Muscle of leg (tissue), 11 donors: Measurements from ENCODE around the gene ITGAD. TPM values are rescaled to one million over a fixed set of nuclear protein-coding genes. Genes with fewer than 3 reads are reported as not detected.

Source experiments
- DNase-seq: peaks from one replicate; pipeline ENCODE4 v3.0.0; 2013
- H3K27ac ChIP-seq: one replicate; pipeline ENCODE4 v1.5.1; 2013; ENCODE audit warnings: mild to moderate bottlenecking, low read length, control low read depth
- H3K27me3 ChIP-seq: one replicate; pipeline ENCODE4 v1.6.1; 2013; ENCODE audit warnings: low read length; ENCODE audit not compliant: control insufficient read depth, insufficient read depth
- H3K36me3 ChIP-seq: one replicate; pipeline ENCODE4 v1.6.1; 2013; ENCODE audit warnings: low read length; ENCODE audit not compliant: control insufficient read depth, insufficient read depth
- H3K4me1 ChIP-seq: one replicate; pipeline ENCODE4 v1.6.1; 2013; ENCODE audit warnings: low read length; ENCODE audit not compliant: control insufficient read depth, insufficient read depth
- H3K4me3 ChIP-seq: one replicate; pipeline ENCODE4 v1.5.1; 2013; ENCODE audit warnings: low read length, control low read depth
- H3K9me3 ChIP-seq: replicated peaks from 2 replicates; pipeline ENCODE4 v1.6.1; 2013; ENCODE audit warnings: low read depth, low read length; ENCODE audit not compliant: control insufficient read depth
- WGBS: methylation state at CpG from one replicate; pipeline ENCODE4 v1.1.5; 2013; ENCODE audit warnings: missing lambda C conversion rate; ENCODE audit not compliant: insufficient coverage; 5-methylcytosine and 5-hydroxymethylcytosine counted together
- polyA plus RNA-seq, 8 donors: library from polyadenylated mRNA; unstranded; fragments of 120-200 nt; gene quantifications; one replicate each; pipeline versions ENCODE4 v1.2.1 to v1.2.3, GENCODE V29; 2013; ENCODE audit warnings: inconsistent platforms in 1 of 8, low replicate concordance in 1 of 8; ENCODE audit not compliant: insufficient read length in 8 of 8, insufficient read depth in 1 of 8
- total RNA-seq: library from RNA; stranded (reverse); fragments of 120-200 nt; gene quantifications from one replicate; pipeline ENCODE4 v1.2.4, GENCODE V29; 2013

ITGAD gene
- total and polyA plus RNA-seq, 9 donors: 0.04 to 1.1 (median 0.45) TPM

DNA sequence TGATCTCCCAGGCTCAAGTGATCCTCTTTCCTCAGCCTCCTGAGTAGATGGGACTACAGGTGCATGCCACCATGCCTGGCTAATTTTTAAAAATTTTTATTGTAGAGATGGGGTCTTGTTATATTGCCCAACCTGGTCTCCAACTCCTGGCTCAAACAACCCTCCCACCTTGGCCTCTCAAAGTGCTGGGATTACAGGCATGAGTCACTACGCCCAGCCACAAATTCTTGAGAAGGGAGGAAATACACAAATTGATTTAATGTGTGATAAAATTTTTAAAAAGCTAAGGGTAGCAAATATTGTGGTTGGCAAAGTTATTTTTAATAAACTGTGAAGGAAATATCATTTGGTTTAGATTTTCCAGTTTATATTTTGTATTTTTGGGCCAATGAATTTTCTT lies 9.6 kb downstream of the ITGAD start:
- DNase-seq: no peak
- H3K4me1 ChIP-seq: no peaks in the 10 kb centered on the region
- no peaks in the 10 kb centered on the region for H3K36me3 ChIP-seq
- H3K27ac ChIP-seq: no peak overlapping the region
- no peaks in the 10 kb centered on the region for H3K27me3 ChIP-seq
- H3K9me3 ChIP-seq: peaks cover 6% of the 10 kb centered on the region
- WGBS: 80% methylated on average over 1 of the region's 1 CpG
- no peak overlapping the region for H3K4me3 ChIP-seq

DNA sequence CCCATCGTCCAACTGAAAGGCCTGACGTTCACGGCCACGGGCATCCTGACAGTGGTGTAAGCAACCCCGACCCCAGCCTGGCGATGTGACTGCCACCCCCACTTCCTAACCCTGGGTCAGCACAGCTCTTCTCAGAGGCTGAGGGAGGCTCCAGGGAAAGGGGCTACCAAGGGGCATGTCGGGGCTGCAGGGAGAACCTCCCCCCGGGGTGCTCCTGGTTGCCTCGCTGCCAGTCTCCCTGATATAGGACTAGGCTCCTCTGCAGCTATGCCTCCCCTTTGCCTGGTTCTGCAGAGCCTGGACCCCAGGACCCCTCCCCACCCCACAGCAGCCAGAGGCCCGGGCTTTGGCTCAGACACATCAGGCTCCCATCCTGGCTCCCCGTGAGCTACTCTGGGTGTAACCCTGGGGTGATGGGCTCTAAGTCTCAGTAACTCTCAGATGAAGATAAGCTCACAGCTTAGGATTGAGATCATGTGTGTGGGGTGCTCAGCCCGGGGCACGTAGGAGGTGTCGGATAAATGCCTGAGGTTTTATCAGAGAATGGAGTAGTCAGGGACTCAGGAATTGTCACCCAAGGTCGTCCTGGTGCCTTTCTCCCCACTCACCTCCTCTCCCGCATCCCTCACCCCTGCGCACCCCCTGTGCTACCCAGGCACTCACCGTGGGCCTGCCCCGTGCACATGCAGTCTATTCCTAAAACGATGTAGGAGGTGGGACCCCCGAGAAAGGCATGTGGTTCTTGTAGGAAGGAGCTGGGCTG lies 10.6 kb downstream of the ITGAD start:
- WGBS: 88% methylated on average over 3 of the region's 21 CpGs
- no peak overlapping the region for H3K27ac ChIP-seq

DNA sequence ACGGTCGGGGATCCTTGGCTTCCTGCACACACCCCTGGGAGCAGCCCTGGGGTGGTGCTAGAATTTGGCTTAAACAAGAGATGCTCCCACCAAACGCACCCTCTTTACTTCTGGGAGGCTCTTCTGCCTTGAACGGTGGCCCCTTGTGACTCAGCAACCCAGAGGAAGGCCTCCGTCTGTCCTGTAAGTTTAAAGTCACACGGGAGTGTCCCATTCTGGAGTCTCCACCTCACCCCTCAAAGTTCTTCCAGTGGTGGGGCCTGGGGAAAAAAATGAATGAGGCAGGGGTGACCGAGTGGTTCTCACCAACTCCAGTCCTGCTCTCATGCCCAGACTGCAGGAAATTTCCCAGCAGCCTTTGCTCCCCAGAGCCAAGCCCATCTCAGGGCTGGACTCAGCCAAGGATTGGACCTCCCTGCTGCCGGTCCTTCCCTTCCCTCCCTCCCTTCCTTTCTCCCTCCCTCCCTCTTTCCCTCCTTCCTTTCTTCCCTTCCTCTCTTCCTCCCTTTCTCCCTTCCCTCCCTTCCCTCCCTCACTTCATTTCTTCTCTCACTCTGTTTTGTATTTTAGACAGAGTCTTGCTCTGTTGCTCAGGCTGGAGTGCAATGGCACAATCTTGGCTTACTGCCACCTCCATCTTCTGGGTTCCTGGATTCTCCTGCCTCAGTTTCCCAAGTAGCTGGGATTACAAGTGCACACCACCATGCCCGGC lies 11.4 kb downstream of the ITGAD start:
- H3K27ac ChIP-seq: no peak overlapping the region

More for the DNA sequence above, 10.6 kb downstream of the ITGAD start:
- H3K9me3 ChIP-seq: peaks cover 6% of the 10 kb centered on the region
- H3K27me3 ChIP-seq: peaks cover 3% of the 10 kb centered on the region
- H3K4me1 ChIP-seq: no peaks in the 10 kb centered on the region
- DNase-seq: no peak
- H3K4me3 ChIP-seq: no peak overlapping the region
- H3K36me3 ChIP-seq: no peaks in the 10 kb centered on the region

DNA sequence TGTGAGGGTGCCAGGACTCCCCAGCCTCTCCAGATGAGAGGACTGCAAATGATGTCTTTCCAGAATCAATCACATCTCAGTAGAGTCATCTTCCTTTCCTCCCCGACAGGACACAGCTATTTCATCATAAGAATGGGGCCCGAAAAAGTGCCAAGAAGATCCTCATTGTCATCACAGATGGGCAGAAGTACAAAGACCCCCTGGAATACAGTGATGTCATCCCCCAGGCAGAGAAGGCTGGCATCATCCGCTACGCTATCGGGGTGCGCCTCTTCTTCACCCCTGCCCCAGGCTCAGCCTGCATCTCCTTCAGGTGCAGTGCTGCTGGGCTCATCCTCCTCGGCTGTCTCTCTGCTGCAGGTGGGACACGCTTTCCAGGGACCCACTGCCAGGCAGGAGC lies 14.3 kb downstream of the ITGAD start:
- Histone ChIP-seq H3K4me3 (no peak overlapping the region), H3K27me3 (peaks cover 3% of the 10 kb centered on the region), H3K36me3 (no peaks in the 10 kb centered on the region), H3K4me1 (no peaks in the 10 kb centered on the region), H3K9me3 (no peaks in the 10 kb centered on the region), H3K27ac (no peak overlapping the region)
- 82% methylated on average over 8 of the region's 8 CpGs for WGBS
- no peak for DNase-seq

More for the DNA sequence above, 11.4 kb downstream of the ITGAD start:
- peak; percentile 15 for DNase-seq
- H3K4me3 ChIP-seq: no peak overlapping the region
- peaks cover 3% of the 10 kb centered on the region for H3K27me3 ChIP-seq
- WGBS: 47% methylated on average over 3 of the region's 9 CpGs
- no peaks in the 10 kb centered on the region for H3K36me3 ChIP-seq
- peaks cover 4% of the 10 kb centered on the region for H3K9me3 ChIP-seq
- no peaks in the 10 kb centered on the region for H3K4me1 ChIP-seq

DNA sequence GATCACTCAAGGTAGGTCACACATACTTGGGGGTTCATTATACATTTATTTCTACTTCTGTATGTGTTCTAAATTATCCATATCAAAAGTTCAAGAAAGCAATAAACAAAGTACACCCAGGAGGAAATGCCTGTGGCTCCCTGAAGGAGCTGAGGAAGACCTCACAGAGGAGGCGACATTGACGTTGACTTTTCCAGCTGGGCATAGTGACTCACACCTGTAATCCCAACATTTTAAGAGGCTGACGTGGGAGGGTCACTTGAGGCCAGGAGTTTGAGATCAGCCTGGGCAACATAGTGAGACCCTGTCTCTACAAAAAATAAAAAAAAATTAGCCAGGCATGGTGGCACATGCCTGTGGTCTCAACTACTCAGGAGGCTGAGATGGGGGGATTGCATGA lies 16.3 kb downstream of the ITGAD start:
- Histone ChIP-seq H3K27me3 (peaks cover 6% of the 10 kb centered on the region), H3K4me3 (no peak overlapping the region), H3K4me1 (no peaks in the 10 kb centered on the region), H3K27ac (no peak overlapping the region), H3K9me3 (no peaks in the 10 kb centered on the region), H3K36me3 (no peaks in the 10 kb centered on the region)
- DNase-seq: no peak
- WGBS: no CpG with 5 or more reads among the region's 3 CpGs

DNA sequence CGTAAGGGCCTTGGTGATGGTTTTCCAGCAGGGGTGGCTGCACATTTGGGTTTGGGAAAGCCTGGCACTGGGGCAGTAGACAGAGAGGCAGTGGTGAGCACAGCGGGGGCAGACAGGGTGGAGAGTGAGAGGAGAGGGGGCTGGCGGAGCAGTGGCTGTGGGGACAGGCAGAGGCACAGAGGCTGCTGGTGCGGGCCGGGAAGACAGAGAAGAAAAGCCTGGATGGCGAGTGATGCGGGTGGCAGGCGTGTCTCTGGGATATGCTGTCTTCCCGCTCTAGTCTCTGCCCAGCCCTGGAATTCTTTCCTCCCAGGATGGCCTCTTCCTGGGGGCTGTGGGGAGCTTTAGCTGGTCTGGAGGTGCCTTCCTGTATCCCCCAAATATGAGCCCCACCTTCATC lies 16.9 kb downstream of the ITGAD start:
- Histone ChIP-seq H3K9me3 (no peaks in the 10 kb centered on the region), H3K27ac (no peak overlapping the region), H3K4me3 (no peak overlapping the region), H3K4me1 (no peaks in the 10 kb centered on the region), H3K36me3 (no peaks in the 10 kb centered on the region), H3K27me3 (peaks cover 8% of the 10 kb centered on the region)
- WGBS: 80% methylated on average over 8 of the region's 9 CpGs
- DNase-seq: no peak

DNA sequence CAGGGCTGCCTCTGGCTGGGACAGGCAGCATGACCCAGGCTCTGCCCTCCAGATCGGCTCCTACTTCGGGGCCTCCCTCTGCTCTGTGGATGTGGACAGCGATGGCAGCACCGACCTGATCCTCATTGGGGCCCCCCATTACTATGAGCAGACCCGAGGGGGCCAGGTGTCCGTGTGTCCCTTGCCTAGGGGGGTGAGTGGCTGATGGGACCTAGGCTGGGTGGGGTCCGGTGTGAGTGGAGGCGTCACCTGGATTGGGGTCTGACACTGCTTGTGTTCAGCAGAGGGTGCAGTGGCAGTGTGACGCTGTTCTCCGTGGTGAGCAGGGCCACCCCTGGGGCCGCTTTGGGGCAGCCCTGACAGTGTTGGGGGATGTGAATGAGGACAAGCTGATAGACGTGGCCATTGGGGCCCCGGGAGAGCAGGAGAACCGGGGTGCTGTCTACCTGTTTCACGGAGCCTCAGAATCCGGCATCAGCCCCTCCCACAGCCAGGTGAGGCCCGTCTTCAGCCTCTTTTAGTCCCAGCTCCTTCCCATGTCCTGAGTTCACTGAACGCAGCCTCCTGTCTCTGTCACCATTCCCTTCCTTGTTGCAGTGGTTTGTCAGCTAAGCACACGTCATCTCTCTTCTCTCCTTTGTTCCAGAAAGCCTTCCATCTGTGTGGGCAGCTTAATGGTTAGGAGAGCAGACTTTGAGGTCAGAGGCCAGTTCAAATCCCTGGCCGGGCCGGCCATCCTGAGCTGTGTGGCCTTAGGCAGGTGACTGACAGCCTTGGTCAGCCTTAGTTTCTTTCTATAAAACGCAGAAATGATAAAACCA lies 18.1 kb downstream of the ITGAD start:
- no peak for DNase-seq
- Histone ChIP-seq H3K4me3 (no peak overlapping the region), H3K27ac (no peak overlapping the region), H3K4me1 (no peaks in the 10 kb centered on the region), H3K27me3 (peaks cover 8% of the 10 kb centered on the region), H3K9me3 (no peaks in the 10 kb centered on the region), H3K36me3 (no peaks in the 10 kb centered on the region)
- WGBS: 69% methylated on average over 13 of the region's 22 CpGs

DNA sequence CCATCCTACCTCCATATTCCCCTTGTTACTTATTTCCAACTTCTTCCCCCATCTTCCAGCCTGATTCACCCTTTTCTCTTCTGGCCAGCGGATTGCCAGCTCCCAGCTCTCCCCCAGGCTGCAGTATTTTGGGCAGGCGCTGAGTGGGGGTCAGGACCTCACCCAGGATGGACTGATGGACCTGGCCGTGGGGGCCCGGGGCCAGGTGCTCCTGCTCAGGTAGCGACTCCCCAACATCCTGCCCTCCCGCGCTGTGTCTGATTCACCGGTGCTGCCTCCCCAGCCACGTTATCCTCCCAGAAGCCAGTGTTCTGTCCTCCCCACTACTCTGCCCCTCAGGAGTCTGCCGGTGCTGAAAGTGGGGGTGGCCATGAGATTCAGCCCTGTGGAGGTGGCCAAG lies 19.6 kb downstream of the ITGAD start:
- no peaks in the 10 kb centered on the region for H3K9me3 ChIP-seq
- DNase-seq: no peak

DNA sequence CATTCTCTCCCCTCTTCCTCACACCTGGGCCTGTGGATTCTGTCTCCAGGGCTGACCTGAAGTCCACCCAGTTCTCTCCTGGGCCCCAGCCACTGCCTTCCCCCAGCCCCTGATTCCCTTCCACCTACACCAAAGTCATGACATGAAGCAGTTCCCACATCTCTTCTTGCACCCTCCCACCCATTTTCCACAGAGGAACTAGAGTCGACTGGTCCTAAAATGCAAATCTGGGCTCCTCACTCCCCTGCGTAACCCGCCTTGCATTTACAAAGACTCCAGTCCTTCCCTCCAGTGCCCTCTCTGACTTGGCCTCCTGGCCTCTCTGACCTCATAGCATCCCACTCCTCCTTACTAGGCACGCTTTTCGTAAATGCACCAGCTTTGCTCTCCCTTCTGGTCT lies 20.2 kb downstream of the ITGAD start:
- peaks cover 10% of the 10 kb centered on the region for H3K27me3 ChIP-seq
- no peaks in the 10 kb centered on the region for H3K36me3 ChIP-seq
- WGBS: 81% methylated on average over 5 of the region's 5 CpGs
- no peak overlapping the region for H3K27ac ChIP-seq
- H3K4me3 ChIP-seq: no peak overlapping the region
- no peak for DNase-seq
- H3K4me1 ChIP-seq: no peaks in the 10 kb centered on the region
- no peaks in the 10 kb centered on the region for H3K9me3 ChIP-seq

More for the DNA sequence above, 19.6 kb downstream of the ITGAD start:
- no peaks in the 10 kb centered on the region for H3K36me3 ChIP-seq
- H3K4me1 ChIP-seq: no peaks in the 10 kb centered on the region
- no peak overlapping the region for H3K27ac ChIP-seq
- peaks cover 10% of the 10 kb centered on the region for H3K27me3 ChIP-seq
- no peak overlapping the region for H3K4me3 ChIP-seq
- 87% methylated on average over 3 of the region's 10 CpGs for WGBS

DNA sequence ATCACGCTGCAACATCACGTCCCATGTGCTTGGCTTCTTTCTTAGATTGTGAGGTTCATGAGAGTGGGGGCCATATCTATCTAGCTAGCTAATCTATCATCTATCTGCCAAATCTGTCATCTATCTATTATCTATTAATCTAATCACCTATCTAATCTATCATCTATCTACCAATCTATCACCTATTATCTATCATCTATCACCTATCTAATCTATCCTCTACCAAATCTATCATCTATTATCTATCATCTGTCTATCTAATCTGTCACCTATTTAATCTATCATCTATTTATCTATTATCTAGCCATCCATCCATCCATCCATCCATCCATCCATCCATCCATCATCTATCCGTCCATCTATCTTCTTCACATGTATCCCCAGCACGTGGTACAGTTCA lies 20.8 kb downstream of the ITGAD start:
- peaks cover 7% of the 10 kb centered on the region for H3K27me3 ChIP-seq
- no peaks in the 10 kb centered on the region for H3K4me1 ChIP-seq
- H3K27ac ChIP-seq: no peak overlapping the region
- no peak overlapping the region for H3K4me3 ChIP-seq
- no peaks in the 10 kb centered on the region for H3K9me3 ChIP-seq
- no peaks in the 10 kb centered on the region for H3K36me3 ChIP-seq
- no CpG with 5 or more reads among the region's 4 CpGs for WGBS
- no peak for DNase-seq
